HG02840 (cell line): Measurements from ENCODE around the gene ZMYND8.

Experiments
- ATAC-seq: cut with Tn5 transposase; IDR thresholded peaks from one replicate; pipeline ENCODE4 v1.9.1; 2021; ENCODE audit warnings: mild to moderate bottlenecking, moderate library complexity, moderate number of reproducible peaks; ENCODE audit not compliant: unreplicated experiment, low FRiP score

The ZMYND8 gene

GRCh38 chr20:47354714-47355488, 1.6 kb downstream of the ZMYND8 start:
- ATAC-seq, result no peak

GRCh38 chr20:47354464-47354713, 2.1 kb downstream of the ZMYND8 start:
- ATAC-seq, result no peak

- ATAC-seq, result no peak
Measured at GRCh38 chr20:47353692-47354463, 2.6 kb downstream of the ZMYND8 start.

GRCh38 chr20:47353239-47353691, 3.2 kb downstream of the ZMYND8 start:
- no peak for ATAC-seq

- no peak for ATAC-seq
Measured at GRCh38 chr20:47352332-47353238, 3.9 kb downstream of the ZMYND8 start.

GRCh38 chr20:47351643-47352331, 4.7 kb downstream of the ZMYND8 start:
- ATAC-seq, result no peak

GRCh38 chr20:47350691-47351545, 5.6 kb downstream of the ZMYND8 start:
- no peak for ATAC-seq

GRCh38 chr20:47350181-47350550, 6.3 kb downstream of the ZMYND8 start:
- no peak for ATAC-seq

- no peak for ATAC-seq
Measured at GRCh38 chr20:47349365-47350180, 6.9 kb downstream of the ZMYND8 start.

- no peak for ATAC-seq
Measured at GRCh38 chr20:47348539-47349142, 7.9 kb downstream of the ZMYND8 start.

- ATAC-seq, result no peak
Measured at GRCh38 chr20:47347661-47348435, 8.7 kb downstream of the ZMYND8 start.

- ATAC-seq, result no peak
Measured at GRCh38 chr20:47346172-47346571, 10.3 kb downstream of the ZMYND8 start.

GRCh38 chr20:47345214-47345613, 11.3 kb downstream of the ZMYND8 start:
- ATAC-seq, result no peak

GRCh38 chr20:47343007-47343472, 13.5 kb downstream of the ZMYND8 start:
- ATAC-seq, result no peak

GRCh38 chr20:47338131-47338628, 18.3 kb downstream of the ZMYND8 start:
- ATAC-seq, result no peak

- no peak for ATAC-seq
Measured at GRCh38 chr20:47337413-47337812, 19.1 kb downstream of the ZMYND8 start.

- ATAC-seq, result no peak
Measured at GRCh38 chr20:47336129-47336754, 20.3 kb downstream of the ZMYND8 start.
